G401 (cell line): ENCODE data around the gene UGT1A6. TPM values are rescaled to one million over a fixed set of nuclear protein-coding genes. Genes with fewer than 3 reads are reported as not detected.
"Not testable (repeated sequence)": the region's sequence is repeated elsewhere in the genome, so short reads cannot be mapped to it uniquely, and the experiment has no call there.

Experiments
- DNase-seq: peaks from one replicate; pipeline ENCODE4 v3.0.0-alpha.2; 2015; ENCODE audit warnings: low spot score
- in situ Hi-C: cut with HindIII; loops from 2 replicates; pipeline ENCODE4 v1.10.0; 2016; ENCODE audit warnings: low sequenced_read_pairs, mixed read lengths
- total RNA-seq: library from RNA; depleted of rRNA; stranded (reverse); fragments of >200 nt; shearing (Covaris generic); gene quantifications from 2 replicates; pipeline ENCODE4 v1.2.3, GENCODE V29; 2014; rRNA removed

Gene UGT1A6
- total RNA-seq = not detected in 2 replicates

DNA sequence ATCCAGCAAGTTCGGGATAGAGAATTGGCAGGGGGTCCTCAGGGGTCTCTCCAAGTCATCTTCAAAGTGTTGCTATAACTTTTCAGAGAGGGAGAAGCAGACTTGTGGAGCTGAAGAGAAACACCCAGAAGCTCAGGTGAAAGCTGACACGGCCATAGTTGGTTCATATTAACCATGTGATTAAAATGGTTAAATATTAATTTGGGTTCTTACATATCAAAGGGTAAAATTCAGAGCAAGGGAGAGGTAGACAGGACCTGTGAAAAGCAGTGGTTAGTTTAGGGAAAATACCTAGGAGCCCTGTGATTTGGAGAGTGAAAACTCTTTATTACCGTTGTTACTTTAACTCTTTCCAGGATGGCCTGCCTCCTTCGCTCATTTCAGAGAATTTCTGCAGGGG is at the start of gene UGT1A6:
Gene UGT1A6, plus strand, starts transcription at position 243 of the 400 bp plus-strand sequence. Its CDS starts 115 bp downstream, at position 358.
- in situ Hi-C loops = no loop called here
- no peak for DNase-seq

DNA sequence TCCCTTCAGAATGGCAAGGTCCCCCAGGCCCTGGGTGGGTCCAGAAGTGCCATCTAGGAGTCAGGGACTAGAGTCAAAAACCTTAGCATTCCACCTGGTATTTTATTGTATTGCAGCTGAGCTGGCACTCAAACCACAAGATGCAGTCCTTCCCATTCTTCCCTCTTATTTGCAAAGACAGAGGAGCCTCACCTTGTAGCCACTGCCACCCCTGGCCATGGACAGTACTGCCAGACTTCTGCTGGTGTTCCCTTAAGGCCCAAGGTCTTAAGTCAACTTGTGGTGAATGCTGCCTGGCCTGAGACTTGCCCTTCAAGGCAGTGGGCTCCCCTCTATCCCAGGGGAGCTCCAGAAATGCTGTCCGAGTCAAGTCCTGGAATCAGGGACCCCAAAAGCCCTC is 49.6 kb upstream of the UGT1A6 start:
- no peak for DNase-seq
- in situ Hi-C loops = no loop called here

DNA sequence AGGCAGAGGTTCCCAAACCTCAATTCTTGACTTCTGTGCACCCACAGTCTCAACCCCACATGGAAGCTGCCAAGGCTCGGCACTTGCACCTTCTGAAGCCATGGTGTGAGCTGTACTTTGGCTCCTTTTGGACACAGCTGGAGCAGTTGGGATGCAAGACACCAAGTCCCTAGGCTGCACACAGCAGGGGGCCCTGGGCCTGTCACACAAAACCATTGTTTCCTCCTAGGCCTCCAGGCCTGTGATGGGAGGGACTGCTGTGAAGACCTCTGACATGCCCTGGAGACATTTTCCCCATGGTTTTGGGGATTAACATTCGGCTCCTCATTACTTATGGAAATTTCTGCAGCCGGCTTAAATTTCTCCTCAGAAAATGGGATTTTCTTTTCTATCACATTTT is 46.7 kb upstream of the UGT1A6 start:
- in situ Hi-C loops, DNase-seq: not testable (repeated sequence)

DNA sequence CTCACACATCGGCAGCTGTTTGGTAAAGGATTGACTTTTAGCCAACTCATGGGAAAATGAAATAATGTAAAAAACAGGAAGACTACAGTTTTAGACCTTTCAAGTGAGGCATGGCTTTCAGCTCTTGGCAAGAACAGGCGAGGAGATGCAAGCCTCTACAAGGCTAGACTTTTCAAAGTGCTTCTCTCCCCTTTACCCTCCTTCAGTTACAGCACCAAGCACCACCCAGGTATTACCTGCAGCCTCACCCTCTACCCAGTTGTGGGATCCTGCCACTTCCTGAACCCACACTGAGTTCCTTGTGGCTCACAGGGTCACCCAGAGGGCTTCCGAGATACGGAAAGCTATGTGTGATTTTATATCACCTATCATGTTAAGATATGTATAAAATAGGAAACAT is 41.7 kb upstream of the UGT1A6 start:
- no peak for DNase-seq
- in situ Hi-C loops = no loop called here

DNA sequence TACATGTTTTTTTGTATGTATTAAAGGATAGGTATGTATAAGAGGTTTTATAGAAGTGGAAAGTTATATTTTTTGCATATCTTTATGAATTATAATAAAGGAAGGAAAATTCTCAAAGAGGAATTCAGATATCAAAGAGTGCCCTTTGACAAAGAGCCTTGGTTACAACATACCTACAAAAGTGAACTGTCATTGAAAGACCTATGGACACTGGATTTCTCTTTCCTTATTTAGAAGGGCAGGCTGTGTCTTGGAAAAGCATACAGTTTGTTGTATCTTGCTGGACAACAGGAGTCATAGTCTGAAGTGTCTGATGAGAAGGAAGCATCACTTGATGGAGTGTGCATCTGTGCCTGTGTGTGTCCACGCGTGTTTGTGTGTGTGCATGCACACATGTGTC is 41.3 kb upstream of the UGT1A6 start:
- in situ Hi-C loops = no loop called here
- no peak for DNase-seq

DNA sequence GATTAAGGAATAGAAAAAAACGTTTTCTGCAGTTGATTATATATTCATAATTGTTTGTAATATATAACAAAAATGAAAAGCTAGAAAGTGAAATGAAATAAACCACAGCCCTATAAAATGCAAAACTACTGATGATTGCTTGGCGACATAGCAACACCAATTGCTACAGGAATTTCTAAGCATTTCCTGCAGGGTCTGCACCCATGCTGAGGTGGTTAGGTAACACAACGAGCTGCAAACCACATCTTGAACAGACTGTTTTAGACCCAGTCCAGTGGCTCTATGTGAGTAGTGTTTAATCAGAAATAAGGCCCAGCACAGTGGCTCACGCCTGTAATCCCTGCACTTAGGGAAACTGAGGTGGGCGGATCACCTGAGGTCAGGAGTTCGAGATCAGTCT is 38.2 kb upstream of the UGT1A6 start:
- no peak for DNase-seq
- in situ Hi-C loops = no loop called here

DNA sequence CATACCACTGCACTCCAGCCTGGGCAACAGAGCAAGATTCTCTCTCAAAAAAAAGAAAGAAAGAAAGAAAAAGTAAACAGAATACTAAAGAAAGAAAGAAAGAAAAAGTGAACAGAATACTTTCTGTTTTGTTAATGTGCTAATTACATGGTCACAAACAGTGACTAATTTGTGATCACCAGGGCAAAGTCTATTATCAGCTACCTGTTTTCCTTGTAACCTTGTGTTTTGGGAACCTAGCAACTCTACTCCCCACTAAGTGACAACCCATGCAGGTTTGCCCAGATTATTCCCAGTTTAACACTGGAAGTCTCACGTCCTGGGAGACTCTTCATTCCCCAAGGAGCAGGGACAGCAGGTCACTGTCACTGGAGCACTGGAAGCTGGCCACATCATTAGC is 37.6 kb upstream of the UGT1A6 start:
- no peak for DNase-seq
- in situ Hi-C loops = no loop called here

DNA sequence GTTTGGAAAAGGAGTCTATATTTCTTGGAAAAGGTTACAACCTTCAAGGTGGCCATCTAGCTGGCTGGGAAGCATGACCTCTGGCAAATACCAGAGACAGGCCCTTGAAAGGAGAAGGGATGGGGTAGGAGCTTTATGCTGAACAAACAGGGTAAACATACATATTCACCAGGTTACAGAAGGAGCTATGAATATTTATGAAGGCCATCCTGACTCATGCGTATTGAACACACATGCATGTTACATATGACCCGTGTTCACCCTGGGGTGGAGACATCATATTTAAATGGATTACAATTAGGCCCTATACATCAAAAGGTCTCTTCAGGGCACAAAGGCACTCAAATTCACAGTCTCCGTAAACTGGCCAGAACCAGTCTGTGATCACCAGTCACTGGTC is 36.7 kb upstream of the UGT1A6 start:
- DNase-seq, in situ Hi-C loops: not testable (repeated sequence)

DNA sequence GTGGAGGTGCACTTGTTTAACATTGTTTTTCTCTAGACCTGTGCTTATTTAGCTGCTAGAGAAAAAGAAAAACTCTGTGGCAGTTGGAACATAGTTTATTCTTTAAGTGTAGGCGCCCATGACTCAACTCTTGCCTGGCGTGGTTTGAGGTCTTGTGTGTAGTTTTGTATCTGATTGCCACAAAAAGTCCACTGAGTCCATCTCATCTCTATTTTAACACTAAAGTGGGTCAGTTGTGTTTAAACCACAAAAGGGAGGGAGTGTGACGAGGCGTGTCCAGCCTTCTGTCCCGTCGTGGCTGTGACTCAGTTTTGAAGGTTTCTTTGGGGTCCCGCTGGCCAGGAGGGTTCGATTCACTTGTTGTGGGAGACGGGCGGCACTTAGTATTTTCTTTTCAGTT is 36.2 kb upstream of the UGT1A6 start:
- in situ Hi-C loops = no loop called here
- no peak for DNase-seq

DNA sequence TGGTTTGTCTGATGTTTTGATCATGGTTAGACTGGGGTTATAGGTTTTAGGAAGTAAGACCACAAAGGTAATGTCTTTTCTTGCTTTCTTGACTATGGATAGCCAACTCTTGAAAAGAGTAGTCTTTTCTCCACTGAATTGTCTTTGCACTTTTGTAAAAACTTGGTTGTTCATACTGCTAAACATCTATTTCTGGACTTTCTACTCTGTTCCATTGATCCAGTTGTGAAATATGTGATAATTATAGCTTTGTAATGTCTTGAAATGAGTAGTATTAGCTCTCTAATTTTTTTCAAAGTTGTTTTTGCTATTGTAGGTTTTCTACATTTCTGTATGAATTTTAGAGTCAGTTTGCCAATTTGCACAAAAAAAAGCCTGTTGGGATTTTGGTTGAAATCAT is 34.1 kb upstream of the UGT1A6 start:
- no peak for DNase-seq
- in situ Hi-C loops = no loop called here

DNA sequence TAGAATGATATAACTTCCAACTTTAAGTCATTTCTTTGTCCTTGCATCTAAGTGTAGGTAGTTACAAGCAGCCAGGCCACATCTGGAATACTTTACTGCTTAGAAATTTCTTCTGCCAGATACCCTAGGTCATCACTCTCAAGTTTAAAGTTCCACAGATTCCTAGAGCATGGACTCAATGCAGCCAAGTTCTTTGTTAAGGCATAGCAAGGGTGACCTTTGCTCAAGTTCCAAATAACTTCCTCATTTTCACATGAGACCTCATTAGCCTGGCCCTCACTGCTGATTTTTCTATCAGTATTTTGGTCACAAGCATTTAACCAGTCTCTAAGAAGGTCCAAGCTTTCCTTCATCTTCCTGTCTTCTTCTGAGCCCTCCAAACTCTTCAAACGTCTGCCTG is 28.8 kb upstream of the UGT1A6 start:
- no peak for DNase-seq
- in situ Hi-C loops = no loop called here

DNA sequence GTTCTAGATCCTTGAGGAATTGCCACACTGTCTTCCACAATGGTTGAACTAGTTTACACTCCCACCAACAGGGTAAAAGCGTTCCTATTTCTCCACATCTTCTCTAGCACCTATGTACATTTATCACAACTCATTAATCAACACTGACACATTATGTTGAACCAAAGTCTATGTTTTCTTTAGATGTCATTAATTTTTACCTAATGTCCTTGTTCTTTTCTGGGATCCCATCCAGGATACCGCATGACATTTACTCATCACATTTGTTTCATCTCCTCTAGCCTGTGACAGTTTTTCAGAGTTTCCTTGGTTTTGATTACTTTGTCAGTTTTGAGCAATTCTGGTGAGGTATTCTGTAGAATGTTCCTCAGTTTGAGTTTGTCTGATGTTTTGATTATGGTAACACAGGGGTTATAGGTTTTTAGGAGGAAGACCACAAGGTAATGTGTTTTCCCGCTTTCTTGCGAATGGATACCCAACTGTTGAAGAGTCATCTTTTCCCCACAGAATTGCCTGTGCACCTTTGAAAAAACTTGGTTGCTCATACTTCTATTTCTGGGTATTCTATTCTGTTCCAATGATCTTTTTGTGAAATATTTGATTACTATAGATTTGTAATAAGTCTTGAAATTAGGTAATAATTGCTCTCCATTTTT is 24.0 kb upstream of the UGT1A6 start:
- in situ Hi-C loops = no loop called here
- DNase-seq = no peak

DNA sequence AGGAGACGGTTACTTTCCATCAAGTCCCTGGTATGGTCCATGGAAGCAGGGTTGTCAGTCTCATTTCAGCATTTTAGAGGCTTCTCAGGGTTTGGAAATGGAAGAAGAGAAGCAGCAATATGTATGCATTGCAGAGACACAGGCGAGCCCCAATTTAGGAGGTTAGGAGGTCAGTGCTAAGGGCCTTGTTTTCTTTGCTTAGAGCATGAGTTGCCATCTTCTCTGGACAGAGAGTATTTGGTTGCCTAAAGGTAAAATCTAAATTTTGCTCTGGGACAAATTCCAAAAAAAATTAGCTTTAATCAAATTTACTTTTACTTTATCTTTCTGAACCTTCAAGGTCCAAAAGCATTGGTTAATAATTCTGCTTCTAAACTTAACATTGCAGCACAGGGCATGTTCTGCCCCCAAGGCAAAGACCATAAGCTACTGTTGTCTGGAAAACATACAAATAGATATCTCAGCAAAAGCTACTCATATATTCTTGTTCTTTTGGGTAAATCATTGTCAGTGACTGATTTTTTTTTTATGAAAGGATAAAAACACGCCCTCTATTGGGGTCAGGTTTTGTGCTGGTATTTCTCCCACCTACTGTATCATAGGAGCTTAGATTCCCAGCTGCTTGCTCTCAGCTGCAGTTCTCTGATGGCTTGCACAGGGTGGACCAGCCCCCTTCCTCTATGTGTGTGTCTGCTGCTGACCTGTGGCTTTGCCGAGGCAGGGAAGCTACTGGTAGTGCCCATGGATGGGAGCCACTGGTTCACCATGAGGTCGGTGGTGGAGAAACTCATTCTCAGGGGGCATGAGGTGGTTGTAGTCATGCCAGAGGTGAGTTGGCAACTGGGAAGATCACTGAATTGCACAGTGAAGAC is 21.2 kb upstream of the UGT1A6 start, which contains the start of gene UGT1A9:
Gene UGT1A9, plus strand, starts transcription at position 609 of the 872 bp plus-strand sequence. Its CDS starts 37 bp downstream, at position 646.
- DNase-seq = no peak

DNA sequence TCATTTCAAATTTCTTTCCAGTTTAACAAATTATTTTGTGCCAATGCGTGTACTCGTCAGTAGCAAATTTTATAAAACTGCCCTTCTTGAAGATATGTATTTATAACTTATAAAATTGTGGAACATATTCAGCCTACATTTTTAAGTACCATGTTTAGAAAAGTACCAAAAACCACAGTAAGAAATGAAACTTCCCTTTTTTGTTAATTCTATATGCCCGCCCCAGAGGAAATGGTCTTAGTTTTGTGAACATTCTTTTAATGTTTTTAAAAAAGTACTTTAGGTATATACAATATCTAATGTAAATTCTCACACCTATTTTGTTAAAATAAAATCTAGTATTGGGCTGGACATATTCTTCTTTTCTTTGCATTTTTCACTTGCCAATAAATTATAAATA is 19.8 kb upstream of the UGT1A6 start:
- in situ Hi-C loops = no loop called here

More for the DNA sequence above, 21.2 kb upstream of the UGT1A6 start, which contains the start of gene UGT1A9:
- in situ Hi-C loops = no loop called here

DNA sequence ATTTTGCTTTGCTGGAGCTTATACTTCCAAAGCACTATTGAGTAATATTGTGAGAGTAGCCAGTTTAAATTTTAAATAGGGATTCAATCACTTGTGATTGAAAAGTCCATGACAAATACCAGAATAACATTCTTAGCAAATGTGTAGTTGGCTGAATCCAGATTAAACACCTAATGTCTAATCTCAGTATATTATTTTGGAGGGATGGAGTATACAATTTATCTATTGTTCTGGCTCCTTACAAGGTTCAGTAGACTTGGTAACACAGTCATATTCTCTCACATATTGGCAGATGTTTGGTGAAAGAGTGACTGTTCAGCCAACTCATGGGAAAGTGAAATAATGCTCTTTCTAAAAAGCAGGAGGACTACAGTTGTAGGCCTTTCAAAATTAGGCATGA is 18.8 kb upstream of the UGT1A6 start:
- in situ Hi-C loops = no loop called here

More for the DNA sequence above, 19.8 kb upstream of the UGT1A6 start:
- DNase-seq = no peak

DNA sequence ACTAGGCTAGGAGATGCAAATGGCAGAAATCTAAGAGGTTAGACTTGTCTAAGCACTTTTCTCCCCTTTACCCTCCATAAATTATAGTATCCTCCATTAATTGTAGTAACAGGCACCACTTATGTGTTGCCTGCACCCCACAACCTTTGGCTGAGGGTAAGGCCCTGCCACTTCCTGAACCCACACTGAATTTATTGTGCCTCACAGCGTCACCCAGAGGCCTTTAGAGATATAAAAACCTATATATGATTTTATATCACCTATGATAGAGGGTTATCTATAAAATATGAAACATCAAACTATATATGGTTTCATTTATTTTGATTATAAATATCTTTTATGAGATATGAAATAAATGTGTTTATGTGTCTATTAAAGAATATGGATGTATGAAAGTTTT is 18.4 kb upstream of the UGT1A6 start:
- no peak for DNase-seq
- in situ Hi-C loops = no loop called here

More for the DNA sequence above, 18.8 kb upstream of the UGT1A6 start:
- no peak for DNase-seq

DNA sequence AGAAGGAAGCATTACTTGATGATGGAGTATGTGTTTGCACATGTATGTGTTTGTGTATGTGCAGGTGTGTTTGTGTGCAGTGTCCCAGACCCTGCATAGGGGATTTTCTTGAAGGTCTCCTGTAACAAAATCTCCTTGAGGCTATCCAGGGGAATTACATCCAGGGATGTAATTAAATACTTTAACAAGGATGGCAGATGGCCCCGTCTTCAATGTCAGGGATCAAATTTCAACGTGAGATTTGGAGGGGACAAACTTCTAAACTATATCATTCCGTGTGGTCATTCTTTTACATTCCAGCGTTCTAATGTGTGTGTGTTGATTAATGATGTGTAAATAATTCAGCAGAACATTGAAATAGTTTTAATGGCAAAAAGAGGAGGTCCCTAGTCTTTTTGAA is 17.7 kb upstream of the UGT1A6 start:
- DNase-seq = no peak
- in situ Hi-C loops = no loop called here

DNA sequence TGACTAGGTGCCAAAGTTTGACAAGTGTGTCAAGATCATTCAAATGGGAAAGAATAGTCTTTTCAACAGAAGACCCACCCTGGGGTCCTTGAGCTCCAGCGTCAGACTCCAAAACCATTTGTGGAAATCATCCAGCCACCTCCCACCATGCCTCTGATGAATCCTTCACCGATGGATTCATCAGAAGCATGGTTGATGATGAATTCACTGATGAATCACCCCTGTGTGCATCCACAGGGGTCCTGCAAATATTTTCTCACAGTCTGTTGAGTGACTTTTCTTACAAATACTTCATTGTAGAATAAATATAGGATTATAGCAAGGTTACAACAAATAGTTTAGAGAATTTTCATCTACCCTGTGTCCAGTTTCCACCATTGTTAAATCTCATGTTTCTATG is 16.6 kb upstream of the UGT1A6 start:
- in situ Hi-C loops = no loop called here
- DNase-seq = no peak

DNA sequence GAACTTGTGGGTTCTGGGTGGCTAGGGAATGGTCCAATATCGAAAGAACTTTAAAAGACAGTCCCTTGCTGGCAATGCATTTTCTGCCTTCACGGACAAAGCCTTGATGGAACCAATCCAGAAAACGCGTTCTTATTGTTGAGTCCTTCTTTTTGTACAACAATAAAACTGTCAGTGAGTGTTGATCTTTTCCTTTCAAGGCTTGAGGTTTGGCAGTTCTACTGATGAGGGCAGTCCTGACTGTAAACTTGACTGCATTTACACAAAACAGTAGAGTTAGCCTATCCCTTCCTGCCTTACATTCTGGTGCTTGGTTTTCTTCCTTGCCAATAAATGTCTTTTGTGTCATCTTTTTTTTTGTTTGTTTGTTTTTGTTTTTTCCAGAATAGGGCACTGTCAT is 13.5 kb upstream of the UGT1A6 start:
- in situ Hi-C loops = no loop called here
- no peak for DNase-seq

DNA sequence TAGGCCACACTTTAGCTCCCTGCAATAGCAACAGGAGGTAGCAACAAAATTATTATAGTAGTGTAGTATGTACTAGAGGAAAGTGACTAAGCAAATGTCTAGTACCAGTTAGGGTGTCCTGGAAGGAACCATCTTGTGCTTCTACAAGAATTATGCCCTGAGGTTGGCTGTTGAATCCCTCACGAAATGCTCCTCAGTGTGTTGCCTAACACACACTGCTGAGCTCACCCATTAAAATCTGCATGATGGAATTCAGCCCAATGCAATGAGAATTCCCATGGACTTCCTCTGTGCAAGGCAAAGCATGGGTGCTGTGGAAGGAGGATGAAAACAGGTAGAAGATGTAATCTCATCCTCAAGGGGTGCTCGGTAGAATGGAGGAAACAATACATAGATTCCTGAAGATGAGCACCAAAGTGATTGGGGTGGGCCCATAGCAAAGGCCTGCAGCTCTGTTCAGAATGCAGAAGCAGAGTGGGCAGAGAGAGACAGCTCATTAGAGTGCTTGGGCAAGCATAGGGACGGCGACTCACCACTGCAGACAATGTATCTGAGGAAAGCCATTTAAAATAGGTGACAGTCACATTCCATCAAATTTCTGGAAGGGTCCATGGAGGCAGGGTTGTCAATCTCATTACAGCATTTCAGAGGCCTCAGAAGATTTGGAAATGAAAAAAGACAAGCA is 12.2 kb upstream of the UGT1A6 start:
- DNase-seq = no peak

More for the DNA sequence above, 12.2 kb upstream of the UGT1A6 start:
- in situ Hi-C loops = no loop called here
